GM12874 (cell line): ENCODE results near the gene DUSP8.
A peak's percentile ranks its signal among the peaks of the same experiment; 100 is the strongest.
"Not testable (repeated sequence)": the region's sequence is repeated elsewhere in the genome, so short reads cannot be mapped to it uniquely, and the experiment has no call there.

Experiments used
- TF ChIP-seq, protein P1 (sequence below): IDR thresholded peaks from 2 replicates; pipeline ENCODE4 v1.5.1; 2011; ENCODE audit warnings: low read depth, mild to moderate bottlenecking, control low read depth, low read length, moderate library complexity; ENCODE audit not compliant: insufficient read depth

DUSP8 gene

DNA sequence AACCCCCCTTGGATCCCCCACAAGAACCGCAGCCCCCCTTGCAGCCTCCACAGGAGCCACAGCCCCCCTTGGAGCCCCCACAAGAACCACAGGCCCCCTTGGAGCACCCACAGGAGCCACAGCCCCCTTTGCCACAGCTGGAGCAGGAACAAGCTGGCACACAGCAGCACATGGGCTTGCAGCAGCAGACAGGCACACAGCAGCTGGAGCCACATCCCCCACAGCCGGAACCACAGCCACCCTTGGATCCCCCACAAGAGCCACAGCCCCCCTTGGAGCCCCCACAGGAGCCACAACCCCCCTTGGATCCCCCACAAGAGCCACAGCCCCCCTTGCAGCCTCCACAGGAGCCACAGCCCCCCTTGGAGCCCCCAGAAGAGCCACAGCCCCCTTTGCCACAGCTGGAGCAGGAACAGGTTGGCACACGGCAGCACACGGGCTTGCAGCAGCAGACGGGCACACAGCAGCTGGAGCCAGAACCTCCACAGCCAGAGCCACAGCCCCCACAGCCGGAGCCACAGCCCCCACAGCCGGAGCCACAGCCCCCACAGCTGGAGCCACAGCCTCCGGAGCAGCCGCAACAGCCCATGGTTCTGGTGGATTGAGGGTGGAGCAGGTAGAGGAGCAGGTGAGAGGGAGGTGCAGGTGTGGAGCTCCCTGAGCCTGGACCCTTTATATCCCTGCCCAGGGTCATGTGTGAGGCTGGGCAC is 12.7 kb upstream of the DUSP8 start, which contains the start of gene KRTAP5-1:
Gene KRTAP5-1 (minus strand): TSS at position 623 of the 710 bp plus-strand sequence. CDS start 34 bp downstream, at position 589.
- TF ChIP-seq, protein P1, sequence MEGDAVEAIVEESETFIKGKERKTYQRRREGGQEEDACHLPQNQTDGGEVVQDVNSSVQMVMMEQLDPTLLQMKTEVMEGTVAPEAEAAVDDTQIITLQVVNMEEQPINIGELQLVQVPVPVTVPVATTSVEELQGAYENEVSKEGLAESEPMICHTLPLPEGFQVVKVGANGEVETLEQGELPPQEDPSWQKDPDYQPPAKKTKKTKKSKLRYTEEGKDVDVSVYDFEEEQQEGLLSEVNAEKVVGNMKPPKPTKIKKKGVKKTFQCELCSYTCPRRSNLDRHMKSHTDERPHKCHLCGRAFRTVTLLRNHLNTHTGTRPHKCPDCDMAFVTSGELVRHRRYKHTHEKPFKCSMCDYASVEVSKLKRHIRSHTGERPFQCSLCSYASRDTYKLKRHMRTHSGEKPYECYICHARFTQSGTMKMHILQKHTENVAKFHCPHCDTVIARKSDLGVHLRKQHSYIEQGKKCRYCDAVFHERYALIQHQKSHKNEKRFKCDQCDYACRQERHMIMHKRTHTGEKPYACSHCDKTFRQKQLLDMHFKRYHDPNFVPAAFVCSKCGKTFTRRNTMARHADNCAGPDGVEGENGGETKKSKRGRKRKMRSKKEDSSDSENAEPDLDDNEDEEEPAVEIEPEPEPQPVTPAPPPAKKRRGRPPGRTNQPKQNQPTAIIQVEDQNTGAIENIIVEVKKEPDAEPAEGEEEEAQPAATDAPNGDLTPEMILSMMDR, result not testable (repeated sequence)

DNA sequence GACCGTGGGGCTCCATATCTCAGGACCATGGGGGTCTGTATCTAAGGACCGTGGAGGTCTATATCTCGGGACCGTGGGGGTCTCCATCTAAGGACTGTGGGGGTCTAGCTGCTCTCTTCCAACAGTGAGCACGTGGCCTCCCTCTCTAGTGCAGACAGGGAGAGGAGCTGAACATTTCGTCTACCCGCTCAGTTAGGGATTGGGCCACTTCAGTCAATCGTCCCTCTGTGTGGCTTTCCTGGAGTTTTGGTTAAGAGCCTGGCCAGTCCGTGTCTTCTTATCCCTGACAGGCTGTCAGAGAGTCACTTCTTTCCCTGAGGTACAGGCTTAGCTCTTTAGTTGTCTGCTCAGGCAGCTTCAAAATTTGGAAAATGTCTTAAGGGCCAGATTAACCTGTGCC is 9.9 kb upstream of the DUSP8 start:
- TF ChIP-seq, protein P1, result no peak

DNA sequence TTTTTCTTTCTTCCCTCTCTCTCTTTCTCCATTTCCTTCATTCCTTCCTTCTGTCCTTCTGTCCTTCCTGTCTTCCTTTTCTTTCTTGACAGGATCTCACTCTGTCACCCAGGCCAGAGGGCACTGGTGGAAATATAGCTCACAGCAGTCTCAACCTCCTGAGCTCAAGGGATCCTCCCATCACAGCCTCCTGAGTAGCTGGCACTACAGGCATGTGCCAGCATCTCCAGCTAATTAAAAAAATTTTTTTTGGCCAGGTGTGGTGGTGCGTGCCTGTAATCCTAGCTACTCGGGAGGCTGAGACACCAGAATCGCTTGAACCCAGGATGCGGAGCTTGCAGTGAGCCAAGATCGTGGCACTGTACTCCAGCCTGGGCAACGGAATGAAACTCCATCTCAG is 4.8 kb upstream of the DUSP8 start:
- TF ChIP-seq, protein P1, result no peak

- TF ChIP-seq, protein P1, result no peak
Measured at GRCh38 chr11:1574933-1575242, 2.8 kb upstream of the DUSP8 start.

DNA sequence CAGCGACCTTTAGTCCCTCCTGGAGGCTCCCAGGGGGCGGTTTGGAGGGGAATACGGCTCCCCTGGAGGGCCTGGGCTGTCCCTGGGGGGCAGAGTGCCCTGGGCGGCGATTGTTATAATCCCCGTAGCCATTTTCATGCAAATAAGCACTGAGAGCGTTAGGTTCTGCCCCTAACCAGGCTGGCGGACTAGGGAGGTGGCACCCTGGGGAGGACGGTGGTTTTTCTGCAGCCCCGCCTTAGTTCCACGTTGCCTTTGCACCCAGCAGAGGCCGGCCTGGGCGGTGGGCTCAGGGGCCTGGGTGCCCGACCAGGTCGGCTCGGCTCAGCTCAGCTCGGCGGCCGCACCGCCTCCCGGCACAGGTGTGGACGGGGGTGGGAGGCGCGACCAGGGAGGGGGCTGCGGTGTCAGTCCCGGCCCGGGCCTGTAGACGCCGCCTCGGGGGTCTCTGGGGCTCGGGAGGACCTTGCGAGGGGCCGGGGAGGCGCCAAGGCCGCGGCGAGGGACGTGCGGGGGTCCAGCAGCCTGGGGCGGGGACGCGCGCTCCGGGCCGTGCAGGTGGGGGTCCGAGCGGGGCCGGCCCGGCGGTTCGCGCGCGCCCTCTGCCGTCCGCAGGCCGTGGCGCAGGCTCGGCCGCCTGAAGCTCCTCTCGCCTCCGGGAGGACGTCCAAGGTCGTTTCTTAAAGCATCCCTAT is 2.3 kb upstream of the DUSP8 start:
- TF ChIP-seq, protein P1, result peak; percentile 92

DNA sequence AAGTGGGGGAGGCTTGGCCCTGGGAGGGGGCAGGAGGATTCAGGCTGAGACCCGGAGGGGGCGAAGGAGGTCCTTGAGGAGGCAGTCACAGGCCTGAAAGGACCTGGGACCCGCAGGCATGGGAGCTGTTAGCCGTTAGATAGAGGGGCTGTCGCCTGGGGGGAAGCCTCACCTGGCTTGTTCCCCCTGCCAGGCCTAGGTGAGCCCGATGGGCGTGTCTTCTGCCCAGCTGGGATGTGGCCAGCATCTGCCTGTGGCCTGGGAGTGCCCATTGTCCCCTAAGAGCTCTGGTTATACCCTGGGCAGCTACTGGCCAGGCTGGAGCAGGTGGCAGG is 1.8 kb upstream of the DUSP8 start:
- TF ChIP-seq, protein P1, result no peak

DNA sequence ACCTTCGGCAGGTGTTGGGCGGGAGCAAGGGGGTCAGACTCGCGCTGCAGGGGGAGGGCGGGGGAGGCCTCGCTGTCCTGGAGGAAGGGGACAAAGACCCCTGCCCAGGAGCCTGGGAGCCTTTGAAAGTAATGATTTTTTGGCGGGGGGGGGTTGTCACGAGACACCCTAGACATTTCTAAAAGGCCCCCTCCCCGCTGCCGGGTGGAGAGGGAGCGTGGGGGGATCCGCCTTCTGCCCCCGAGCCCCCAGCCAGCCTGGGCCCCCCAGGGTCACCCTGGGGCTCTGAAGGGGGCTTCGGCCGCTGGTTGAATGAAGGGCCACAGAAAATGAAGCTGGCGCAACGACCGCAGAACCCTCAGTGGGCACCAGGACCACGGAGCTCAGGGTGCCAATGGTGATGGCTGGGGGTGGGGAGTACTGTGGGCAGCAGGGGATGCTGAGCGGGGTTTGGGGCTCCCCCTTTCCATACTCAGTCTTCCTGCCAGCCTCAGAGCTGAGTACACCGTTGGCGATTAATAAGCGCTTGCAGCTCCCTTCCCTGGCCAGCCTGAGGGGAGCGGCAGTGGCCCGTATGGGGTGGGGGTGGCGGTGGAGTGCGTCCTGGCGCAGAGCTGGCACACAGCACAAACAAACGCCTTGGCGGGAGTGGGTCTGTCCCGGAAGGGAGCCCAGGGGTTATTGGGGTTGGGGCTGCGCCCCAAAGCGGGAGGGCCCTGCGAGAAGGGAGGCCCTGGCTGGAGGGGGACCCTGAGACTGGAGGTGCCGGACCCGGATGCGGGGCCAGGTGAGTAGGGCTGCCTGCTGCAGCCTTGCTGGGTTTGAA is 1.2 kb upstream of the DUSP8 start:
- TF ChIP-seq, protein P1, result no peak
